GM12864 (cell line): ENCODE data around the gene PREB.

ENCODE experiments used
- DNase-seq: peaks from one replicate; pipeline ENCODE4 v3.0.0-alpha.2; 2011; ENCODE audit warnings: low read depth
- H3K4me3 ChIP-seq: 2 replicates; pipeline ENCODE4 v1.5.1; 2011; ENCODE audit warnings: mild to moderate bottlenecking, low read depth, low read length, control low read depth
- TF ChIP-seq, protein P1 (sequence below): IDR thresholded peaks from 2 replicates; pipeline ENCODE4 v1.5.1; 2011; ENCODE audit warnings: low read depth, mild to moderate bottlenecking, moderate library complexity, low read length, control low read depth, inconsistent platforms; ENCODE audit errors: missing control alignments

Gene PREB

GRCh38 chr2:27143285-27143684, 8.8 kb upstream of the PREB start:
- no peak for DNase-seq
- TF ChIP-seq, protein P1, sequence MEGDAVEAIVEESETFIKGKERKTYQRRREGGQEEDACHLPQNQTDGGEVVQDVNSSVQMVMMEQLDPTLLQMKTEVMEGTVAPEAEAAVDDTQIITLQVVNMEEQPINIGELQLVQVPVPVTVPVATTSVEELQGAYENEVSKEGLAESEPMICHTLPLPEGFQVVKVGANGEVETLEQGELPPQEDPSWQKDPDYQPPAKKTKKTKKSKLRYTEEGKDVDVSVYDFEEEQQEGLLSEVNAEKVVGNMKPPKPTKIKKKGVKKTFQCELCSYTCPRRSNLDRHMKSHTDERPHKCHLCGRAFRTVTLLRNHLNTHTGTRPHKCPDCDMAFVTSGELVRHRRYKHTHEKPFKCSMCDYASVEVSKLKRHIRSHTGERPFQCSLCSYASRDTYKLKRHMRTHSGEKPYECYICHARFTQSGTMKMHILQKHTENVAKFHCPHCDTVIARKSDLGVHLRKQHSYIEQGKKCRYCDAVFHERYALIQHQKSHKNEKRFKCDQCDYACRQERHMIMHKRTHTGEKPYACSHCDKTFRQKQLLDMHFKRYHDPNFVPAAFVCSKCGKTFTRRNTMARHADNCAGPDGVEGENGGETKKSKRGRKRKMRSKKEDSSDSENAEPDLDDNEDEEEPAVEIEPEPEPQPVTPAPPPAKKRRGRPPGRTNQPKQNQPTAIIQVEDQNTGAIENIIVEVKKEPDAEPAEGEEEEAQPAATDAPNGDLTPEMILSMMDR = no peak
- no peak overlapping the region for H3K4me3 ChIP-seq

DNA sequence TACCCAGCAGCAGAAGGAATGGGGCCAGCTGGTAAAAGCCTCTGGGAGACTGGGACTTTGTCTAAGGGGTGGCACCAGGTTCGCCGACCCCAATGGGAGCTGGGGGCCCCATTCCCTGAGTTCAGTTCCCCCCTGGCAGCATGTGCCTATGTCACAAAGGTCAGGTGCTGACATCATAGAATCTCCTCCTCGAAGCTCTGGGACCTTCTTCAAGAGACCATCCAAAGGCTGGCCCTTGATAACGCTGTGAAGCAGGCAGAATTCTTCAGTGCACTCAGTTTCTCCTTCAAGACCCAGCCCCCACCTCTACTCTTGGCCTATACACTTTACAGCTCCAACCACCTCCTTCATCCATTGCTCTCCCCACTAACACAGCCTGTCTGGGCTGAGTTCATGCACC, 4.9 kb upstream of the PREB start, which contains the start of gene PRR30:
Gene PRR30, minus strand, starts transcription at position 101 of the 400 bp plus-strand sequence. CDS start 1,081 bp downstream, outside the sequence.
- TF ChIP-seq, protein P1 = no peak
- H3K4me3 ChIP-seq = no peak within 1 kb of the TSS

GRCh38 chr2:27138111-27138510, 3.7 kb upstream of the PREB start:
- no peak for DNase-seq
- TF ChIP-seq, protein P1 = no peak
- no peak overlapping the region for H3K4me3 ChIP-seq

More for the DNA sequence above, 4.9 kb upstream of the PREB start, which contains the start of gene PRR30:
- no peak for DNase-seq

- no peak for DNase-seq
- TF ChIP-seq, protein P1 = no peak
These were observed 3.0 kb upstream of the PREB start for GRCh38 chr2:27137322-27137935.

DNA sequence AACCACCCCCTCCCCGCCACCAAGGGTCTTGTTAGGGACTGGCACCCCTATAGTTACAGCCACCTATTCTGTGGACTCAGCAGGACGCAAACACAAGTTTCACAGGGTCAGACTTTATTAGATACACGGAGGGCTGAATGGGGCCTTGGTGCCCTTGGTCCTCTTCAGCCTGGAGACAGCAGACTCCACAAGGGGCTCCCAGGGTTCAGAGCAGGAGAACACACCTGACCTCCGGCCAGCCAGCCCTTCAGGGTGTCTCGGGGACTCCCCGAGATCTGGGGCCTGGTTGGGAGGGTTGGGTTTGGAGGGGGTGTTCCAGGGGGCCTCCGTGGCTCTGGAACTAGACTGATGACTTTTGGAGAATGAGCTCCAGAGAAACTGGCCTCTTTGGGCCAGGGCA, 2.3 kb upstream of the PREB start:
- no peak for DNase-seq
- no peak overlapping the region for H3K4me3 ChIP-seq
- TF ChIP-seq, protein P1 = no peak

More at GRCh38 chr2:27137322-27137935, 3.0 kb upstream of the PREB start:
- no peak overlapping the region for H3K4me3 ChIP-seq

DNA sequence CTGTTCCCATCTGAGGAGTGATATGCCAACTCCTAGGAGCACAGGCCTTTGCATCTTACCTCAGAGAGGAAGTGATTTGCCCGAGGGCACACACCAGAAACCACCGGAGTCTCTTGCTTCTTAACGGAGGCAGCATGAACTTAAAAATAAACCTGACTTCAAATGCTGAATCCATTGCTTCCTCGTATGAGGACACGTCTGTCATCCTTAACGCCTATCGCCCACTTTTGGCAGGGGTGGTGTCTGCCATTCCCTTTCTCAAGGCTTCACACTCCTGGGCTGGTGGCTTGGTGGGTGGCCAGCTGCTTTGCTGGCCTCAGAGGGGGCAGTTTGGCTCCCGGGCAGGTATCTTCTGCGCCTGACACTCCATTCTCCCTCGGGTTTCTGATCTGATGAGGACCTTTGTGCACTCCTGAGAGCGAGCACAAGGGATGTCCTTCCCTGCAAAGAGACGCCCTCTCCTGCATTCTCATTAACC, 1.1 kb upstream of the PREB start:
- no peak overlapping the region for H3K4me3 ChIP-seq
- TF ChIP-seq, protein P1 = no peak
- DNase-seq = no peak
